DMS114 treated with DMSO at 0.1 percent for 48 hours (cell line): ENCODE measurements around the gene QPCTL.
"Not testable (repeated sequence)": the region's sequence is repeated elsewhere in the genome, so short reads cannot be mapped to it uniquely, and the experiment has no call there.

Experiments used
- DNase-seq: peaks from one replicate; lab custom pipeline; 2025; ENCODE audit not compliant: unreplicated experiment; lab: John Stamatoyannopoulos, UW

QPCTL gene

DNA sequence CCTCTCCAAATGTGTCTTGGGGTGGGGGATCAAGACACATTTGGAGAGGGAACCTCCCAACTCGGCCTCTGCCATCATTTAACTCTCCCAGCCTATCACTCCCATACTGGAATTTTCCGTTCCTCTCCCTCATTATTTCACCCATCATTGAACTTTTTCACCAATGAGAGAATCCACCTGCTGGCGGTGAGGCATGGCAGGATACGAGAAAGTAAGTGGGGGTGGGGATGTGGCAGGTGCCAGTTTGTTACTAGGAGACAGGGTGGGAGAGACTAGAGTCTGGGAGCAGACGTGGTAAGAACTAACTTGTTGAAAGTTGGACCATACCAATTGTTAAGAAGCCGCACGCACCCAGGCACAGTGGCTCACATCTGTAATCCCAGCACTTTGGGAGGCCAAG lies 17.5 kb upstream of the QPCTL start:
- no peak for DNase-seq

DNA sequence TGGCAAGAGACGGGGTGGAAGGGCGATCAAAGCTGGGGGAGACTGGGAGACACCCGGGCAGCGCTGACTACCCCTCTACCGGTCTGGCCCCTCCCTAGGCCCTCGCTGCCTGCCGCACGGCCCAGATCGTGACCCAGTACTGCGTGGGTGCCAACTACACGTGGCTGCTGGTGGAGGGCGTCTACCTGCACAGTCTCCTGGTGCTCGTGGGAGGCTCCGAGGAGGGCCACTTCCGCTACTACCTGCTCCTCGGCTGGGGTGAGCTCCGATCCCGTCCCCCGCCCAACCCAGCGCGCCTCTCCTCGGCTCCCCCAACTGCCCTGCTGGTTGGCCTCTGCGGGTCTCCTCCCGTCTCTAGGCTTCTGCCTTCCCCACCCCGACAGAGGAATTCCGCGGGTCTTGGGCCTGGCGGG lies 15.6 kb upstream of the QPCTL start:
- no peak for DNase-seq

DNA sequence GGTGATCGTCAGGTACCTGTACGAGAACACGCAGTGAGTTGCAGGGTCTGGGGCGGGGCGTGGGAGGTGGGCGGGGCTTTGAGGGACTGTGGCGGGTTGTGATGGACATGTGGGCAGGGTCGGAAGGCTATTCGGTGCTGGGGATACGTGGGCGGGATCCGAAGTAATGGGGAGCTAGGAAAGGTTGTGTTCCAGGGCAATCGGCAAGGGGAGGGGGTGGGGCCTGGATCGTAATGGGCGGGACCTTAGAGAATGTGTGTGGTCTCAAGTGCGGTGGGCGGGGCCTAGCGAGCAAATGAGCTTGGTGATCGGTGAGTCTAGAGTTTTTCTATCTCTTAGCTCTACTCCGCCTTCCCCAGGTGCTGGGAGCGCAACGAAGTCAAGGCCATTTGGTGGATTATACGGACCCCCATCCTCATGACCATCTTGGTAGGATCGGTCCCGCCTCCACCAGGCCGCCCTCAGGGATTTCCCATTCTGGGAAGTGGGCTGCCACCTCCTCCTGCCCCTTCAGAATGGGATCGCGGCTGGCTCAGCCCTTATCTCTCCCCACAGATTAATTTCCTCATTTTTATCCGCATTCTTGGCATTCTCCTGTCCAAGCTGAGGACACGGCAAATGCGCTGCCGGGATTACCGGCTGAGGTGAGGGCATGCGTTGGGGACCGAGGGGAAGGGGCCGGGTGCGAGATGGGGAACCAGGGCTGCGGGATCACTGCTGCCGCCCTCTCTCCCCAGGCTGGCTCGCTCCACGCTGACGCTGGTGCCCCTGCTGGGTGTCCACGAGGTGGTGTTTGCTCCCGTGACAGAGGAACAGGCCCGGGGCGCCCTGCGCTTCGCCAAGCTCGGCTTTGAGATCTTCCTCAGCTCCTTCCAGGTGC lies 14.9 kb upstream of the QPCTL start:
- peak; percentile 43 for DNase-seq

DNA sequence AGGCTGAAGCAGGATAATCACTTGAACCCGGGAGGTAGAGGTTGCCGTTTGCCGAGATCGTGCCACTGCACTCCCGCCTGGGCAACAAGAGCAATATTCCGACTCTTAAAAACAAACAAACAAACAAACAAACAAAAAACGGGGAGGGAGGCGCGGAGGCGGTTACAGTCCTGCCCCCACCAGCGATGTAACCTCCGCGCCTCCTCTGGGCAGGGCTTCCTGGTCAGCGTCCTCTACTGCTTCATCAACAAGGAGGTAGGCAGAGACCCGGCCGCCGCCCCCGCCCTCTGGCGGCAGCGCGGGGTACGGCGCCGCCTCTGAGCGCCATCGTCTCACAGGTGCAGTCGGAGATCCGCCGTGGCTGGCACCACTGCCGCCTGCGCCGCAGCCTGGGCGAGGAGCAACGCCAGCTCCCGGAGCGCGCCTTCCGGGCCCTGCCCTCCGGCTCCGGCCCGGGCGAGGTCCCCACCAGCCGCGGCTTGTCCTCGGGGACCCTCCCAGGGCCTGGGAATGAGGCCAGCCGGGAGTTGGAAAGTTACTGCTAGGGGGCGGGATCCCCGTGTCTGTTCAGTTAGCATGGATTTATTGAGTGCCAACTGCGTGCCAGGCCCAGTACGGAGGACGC lies 11.0 kb upstream of the QPCTL start:
- DNase-seq = peak; percentile 49

DNA sequence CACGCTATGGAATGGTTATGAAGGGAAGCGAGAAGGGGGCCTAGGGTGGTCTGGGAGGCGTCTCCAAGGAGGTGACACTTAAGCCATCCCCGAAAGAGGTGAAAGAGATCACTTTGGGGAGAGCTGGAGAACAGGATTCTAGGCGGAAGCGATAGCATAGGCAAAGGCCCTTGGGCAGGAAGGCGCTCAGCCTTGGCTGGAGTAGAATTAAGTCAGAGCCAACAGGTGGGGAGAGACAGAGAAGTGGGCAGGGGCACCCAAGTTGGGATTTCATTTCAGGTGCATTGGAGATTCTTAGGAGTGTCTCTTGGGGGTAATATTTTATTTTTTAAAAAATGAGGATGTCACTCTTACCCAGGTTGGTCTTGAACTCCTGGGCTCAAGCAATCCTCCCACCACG lies 10.3 kb upstream of the QPCTL start:
- DNase-seq = no peak

DNA sequence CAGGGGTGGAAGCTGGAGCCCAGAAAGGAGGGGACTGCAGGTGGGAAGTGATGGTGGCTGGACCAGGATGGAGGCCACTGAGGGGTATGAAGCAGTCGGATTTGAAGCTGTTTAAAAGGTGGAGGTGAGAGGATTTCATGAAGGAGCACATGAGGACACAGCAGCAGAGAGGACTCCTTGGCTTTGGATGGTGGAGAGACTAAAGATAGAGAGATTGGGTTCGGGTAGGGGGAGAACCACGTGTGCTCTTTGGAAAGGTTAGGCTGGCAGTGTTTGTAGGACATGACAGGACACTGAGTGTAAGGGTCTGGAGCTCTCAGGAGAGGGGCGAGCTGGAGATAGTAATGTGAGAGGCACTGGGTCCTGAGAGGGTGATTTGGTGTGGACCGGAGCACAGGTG lies 9.6 kb upstream of the QPCTL start:
- DNase-seq = no peak

DNA sequence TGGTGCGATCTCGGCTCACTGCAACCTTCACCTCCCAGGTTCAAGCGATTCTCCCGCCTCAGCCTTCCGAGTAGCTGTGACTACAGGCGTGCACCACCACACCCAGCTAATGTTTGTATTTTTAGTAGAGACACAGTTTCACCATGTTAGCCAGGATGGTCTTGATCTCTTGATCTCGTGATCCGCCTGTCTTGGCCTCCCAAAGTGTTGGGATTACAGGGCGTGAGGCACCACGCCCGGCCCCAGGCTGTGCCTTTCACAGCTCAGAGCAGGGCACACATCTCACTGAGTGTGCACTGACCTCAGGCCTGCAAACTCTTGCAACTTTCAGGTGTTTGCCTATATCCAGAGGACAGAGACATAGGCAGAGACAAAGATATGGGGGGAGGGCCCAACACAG lies 7.4 kb upstream of the QPCTL start:
- DNase-seq = not testable (repeated sequence)

DNA sequence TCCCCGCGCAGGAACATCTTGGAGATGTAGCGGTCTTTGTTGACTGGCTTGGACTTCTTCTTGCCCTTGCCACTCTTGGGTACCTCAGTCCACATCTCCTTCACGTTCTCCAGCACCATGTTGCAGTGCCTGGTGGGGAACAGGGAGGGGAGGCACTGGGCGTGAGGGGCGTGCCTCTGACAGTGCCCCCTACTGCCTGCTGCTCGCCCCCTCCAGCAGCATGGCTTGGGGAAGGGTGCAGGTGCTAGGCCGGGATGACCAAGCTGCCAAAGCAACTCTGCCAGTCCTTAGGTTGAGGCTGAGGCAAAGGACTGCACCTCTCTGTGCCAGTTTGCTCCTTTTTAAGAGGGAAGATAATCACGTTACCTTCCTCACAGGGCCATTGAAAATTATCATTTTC lies 4.9 kb upstream of the QPCTL start:
- DNase-seq = no peak

DNA sequence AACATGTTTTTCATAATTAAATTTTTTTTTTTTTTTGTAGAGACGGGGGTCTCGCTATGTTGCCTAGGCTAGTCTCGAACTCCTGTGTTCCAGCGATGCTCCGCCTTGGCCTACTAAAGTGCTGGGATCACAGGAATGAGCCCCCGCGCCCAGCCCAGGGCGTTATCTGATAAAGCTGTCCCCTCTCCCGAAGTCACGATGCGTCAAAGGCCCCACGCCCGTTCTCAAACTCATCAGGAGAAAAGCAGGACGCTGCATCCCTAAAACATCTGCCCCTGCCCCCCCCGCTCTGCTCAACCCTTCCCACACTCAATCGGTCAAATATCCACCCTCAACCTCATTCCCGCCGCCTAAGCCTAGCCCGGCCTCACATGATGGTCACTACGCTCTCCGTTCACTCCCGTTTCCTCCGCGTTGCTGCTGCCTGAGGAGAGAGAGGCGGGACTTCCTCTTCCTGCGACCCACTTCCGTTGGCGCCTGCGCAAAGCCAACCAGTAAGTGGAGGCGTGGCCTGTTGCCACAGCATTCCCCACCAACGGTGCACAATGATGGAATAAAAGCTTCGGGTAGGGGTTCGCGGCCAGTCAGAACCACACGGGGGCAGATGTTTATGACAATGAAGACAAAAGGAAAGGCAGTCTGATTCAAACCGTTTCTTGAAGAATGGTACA lies 815 bp upstream of the QPCTL start, which contains the start of gene SNRPD2:
TSS of gene SNRPD2 (minus strand) at position 438 of the 671 bp plus-strand sequence. CDS start at position 373, 65 bp downstream.
- DNase-seq = peak; percentile 84

DNA sequence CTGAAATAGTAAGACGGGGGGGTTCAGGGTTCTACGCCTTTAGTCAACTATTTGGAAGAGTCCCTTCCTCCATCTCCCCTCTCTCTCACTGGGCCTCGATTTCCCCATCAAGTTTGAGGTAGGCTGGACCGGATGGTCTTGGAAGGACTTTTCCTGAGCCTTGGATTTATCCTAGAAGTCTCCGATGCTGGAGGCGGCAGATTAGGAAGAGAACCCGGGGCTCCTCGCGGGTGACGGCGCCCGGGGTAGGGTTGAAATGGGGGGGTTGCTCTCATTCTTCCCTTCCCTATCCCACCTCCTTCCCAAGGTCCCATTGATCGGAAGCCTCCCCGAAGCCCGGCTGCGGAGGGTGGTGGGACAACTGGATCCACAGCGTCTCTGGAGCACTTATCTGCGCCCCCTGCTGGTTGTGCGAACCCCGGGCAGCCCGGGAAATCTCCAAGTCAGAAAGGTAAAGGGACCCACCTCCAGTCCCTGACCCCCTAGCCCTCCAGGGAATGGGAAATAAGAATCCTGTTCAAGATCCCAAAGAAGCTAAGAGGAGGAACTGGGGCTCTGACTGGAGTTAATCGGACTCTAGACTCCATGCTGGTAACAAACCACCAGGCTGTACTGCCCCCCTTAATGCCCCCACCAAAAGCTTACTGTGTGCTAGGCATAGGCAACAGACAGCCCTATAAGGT lies 781 bp downstream of the QPCTL start:
- no peak for DNase-seq

DNA sequence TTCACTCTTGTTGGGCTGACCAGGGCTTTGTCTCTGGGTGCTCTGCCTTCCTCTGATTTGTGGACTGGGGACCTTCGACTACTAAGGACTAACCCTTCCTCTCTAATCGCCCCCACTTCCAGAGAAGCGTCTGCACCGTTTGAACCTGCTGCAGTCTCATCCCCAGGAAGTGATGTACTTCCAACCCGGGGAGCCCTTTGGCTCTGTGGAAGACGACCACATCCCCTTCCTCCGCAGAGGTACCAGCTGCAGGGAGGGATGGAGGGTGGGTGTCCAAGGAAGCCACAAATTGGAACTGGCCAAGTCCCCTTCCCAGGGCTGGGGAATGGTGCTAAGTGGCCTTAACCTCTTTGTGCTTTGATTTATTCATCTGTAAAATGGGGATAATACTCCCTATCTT lies 9.2 kb downstream of the QPCTL start:
- no peak for DNase-seq

DNA sequence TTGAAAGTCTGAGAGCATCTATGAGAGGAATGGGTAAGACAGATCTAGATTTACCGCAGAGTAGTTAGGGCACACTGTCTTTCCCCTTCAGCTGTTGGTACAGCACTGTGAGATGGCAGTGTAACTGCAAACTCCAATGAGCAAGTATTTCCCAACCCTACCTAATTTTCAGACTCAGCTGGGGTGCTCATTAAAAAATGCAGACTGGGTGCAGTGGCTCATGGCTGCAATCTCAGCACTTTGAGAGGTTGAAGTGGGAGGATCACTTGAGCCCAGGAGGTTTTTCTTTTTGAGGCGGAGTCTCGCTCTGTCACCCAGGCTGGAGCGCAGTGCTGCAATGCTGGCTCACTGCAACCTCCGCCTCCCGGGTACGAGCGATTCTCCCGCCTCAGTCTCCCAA lies 12.6 kb downstream of the QPCTL start:
- no peak for DNase-seq

DNA sequence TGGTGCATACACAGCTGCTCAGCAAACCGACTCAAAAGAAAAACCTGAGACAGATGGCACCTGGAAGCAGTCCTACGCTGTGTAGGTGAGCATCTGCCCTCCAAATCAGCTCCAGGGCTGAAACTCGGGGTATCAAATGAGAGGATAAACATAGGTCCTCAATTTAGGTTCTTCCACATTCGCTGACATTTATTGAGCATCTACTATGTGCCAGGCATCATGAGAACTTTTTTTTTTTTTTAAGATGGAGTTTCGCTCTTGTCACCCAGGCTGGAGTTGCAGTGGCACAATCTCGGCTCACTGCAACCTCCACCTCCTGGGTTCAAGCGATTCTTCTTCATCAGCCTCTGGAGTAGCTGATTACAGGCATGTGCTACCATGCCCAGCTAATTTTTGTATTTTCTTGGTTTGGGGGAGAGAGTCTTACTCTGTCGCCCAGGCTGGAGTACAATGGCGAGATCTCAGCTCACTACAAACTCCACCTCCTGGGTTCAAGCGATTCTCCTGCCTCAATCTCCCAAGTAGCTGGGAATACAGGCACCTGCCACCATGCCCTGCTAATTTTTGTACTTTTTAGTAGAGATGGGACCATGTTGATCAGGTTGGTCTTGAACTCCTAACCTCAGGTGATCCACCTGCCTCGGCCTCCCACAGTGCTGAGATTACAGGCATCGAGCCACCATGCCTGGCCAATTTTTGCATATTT lies 13.4 kb downstream of the QPCTL start:
- DNase-seq = no peak

DNA sequence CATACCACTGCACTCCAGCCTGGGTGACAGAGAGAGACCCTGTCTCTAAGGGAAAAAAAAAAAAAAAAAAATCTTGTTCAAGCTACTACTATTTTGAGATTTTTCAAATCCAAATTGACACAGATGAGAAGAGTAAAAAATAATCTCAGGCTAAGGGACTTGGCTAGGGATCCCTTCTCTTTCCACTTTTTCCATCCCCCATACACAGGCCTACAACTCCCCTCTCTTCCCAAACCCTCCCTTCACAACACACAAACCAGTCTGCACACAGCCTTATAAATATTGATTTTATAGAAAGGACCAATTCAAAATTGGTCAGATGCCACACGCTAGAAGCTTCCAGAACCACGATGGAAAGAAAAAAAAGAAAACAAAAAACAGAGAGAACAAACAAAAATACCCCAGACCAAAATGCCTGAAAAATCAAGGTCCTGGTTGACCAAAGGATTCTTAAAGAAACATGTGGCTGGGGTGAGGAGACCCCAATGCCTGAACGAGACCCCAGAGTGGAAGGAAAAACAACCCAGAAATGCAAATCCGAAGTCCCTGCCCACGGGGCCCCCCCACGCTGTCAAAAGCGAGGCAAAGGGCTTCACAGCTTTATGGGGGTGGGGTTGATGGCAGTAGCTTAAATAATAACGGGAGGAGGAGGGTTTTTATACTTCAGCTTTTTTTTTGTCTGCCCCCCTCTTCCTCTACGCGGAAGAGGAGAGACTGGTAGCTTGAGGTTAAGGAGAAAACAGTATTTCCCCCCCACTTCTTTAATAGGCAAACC lies 18.1 kb downstream of the QPCTL start:
- no peak for DNase-seq

DNA sequence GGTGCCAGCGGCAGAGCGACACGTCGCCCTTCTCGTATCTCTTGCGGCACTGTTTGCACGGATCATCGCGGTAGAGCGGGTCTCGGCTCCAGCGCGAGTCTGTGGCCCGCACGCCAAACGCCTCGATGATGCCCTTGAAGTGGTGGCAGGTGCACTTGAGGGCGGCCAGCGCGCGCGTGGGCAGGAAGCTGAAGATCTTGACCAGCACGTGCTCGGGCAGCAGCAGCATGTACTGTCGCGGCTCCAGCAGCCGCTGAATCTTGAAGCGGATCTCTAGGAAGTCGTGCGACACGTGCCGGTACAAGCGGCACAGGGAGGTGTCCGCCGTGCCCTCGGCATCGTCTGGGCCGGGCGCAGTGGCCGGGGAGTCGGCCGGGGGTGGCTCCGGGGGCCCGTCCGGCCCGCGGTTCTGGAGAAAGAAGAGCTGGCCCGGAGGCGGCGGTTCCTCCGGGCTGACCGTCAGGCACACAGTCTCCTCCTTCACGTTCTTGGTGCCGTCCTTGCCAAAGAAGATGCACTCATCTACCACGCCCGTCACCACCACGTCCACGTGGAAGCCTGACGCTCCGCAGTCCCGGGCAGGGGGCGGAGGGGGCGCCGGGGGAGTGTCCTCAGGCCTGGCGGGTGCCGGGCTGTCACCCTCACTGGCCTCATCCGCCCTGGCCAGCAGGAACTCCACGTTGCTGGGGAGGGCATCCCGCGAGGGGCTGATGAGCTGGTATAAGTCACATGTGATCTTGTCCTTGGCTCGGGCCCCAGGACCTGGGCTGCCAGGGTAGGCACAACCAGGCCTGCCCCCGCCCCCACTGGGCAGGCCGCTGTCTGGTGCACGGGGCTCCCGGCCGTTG lies 19.6 kb downstream of the QPCTL start:
- no peak for DNase-seq

DNA sequence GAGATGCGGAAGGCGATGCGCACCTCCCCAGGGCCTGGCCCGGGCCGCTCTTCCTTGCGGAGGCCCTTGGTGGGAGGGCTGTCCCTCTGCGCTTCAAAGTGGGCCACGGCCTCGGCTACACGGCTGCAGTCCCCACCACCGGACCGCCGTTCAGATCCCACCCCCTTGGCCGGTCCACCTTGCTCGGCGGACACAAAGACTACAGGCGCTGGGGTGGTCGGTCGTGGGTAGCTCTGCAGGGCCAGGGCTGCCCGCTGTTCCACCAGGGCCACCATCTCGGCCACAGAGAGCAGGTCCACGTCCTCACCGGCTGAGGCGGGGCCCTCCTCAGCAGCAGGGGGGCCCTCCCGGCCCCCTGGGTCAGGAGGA lies 20.2 kb downstream of the QPCTL start:
- no peak for DNase-seq

DNA sequence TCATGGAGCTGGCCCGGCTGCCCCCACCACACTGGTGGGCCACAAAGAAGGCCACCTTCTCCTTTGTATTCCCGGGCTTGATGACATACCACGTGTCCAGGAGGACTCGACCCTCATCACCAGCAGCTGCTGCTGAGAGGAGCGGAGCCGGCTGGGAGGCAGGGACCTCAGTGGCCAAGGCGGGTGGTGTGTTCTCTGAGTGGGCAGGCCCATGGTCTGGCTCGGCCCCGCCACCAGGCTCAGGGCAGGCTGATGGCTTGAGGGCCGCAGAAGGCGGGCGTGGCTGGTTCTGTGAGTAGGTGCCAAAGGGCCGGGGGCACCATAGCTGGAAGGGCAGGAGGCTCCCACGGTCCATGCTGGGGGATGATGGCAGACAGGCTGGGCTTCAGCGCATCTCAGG lies 20.7 kb downstream of the QPCTL start:
- DNase-seq = no peak

DNA sequence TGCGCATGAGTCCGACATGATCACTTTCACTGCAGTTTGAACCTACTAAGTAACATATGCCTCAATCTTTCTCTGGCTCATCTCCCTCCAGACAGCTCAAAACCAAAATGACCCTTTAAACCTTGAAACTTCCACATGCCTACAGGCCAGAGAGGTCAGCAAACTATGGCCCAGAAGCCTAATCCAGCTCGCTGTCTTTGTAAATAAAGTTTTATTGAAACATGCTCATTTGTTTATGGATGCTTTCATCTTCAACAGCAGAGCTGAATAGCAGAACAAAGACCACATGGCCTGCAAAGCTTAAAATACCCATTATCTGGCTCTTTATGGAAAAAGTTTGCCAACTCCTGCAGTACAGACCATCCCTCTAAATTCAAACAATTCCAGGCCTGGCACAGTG lies 22.7 kb downstream of the QPCTL start:
- DNase-seq = no peak
